ENCODE data around the gene FGFR1OP2. TPM values are rescaled to one million over a fixed set of nuclear protein-coding genes. Genes with fewer than 3 reads are reported as not detected.

The FGFR1OP2 gene
- total and polyA plus RNA-seq, 10 donors: 27.2 to 142 (median 70.1) TPM

- Histone ChIP-seq H3K27ac (peak overlapping the region in 7 of 8 donors; percentile 92 to 98 (median 96)), H3K4me1 (peaks cover 10 to 55% (median 44%) of the 10 kb centered on the region in 6 donors), H3K4me3 (no peak overlapping the region), H3K27me3 (replicated peaks in 1 of 7) (no peaks in the 10 kb centered on the region), H3K9me3 (no peaks in the 10 kb centered on the region), H3K36me3 (no peaks in the 10 kb centered on the region)
- WGBS, 5 donors: 1 to 6% (median 2%) methylated on average over 2 of the region's 2 CpGs
- DNase-seq: no peak
- TF ChIP-seq POLR2AphosphoS5 (IDR thresholded peaks at IDR 0.05): no peak
- TF ChIP-seq CTCF (IDR thresholded peaks at IDR 0.05 in 8 of 11, conservative IDR thresholded peaks at IDR 0.05 in 3 of 11): peak; percentile 6 to 57 (median 36)
- intact Hi-C loops (cut with DNase I; ENCODE audit: low total_unique reads): loop anchor here (10.0 kb wide), 1 partner anchor 161 kb away; no protein-coding TSS in a partner anchor
Measured at GRCh38 chr12:27015730-27016076, 77.4 kb downstream of the FGFR1OP2 start.

Other genes with a start within 250 kb of the FGFR1OP2 start
- gene ITPR2, start 105.3 kb upstream of the FGFR1OP2 start, total RNA-seq: 100 to 1,000 TPM in 1 of 7 donors, 10 to 100 TPM in 6; 52.4 to 105 (median 73.3) TPM
- 1 to 10 TPM; 3.2 to 4.0 (median 3.2) TPM for gene ITPR2, start 105.3 kb upstream of the FGFR1OP2 start, polyA plus RNA-seq
- 10 to 100 TPM; 16.4 to 30.0 (median 21.2) TPM for gene INTS13, start 489 bp upstream of the FGFR1OP2 start, total RNA-seq
- gene INTS13, start 489 bp upstream of the FGFR1OP2 start, polyA plus RNA-seq: 10 to 100 TPM; 27.9 to 31.1 (median 29.9) TPM
- gene TM7SF3, start 75.9 kb downstream of the FGFR1OP2 start, total RNA-seq: 10 to 100 TPM; 33.7 to 88.7 (median 52.3) TPM
- 10 to 100 TPM; 12.2 to 18.2 (median 16.2) TPM for gene TM7SF3, start 75.9 kb downstream of the FGFR1OP2 start, polyA plus RNA-seq
- gene MED21, start 84.1 kb downstream of the FGFR1OP2 start, total RNA-seq: 10 to 100 TPM; 32.0 to 53.0 (median 41.2) TPM
- gene MED21, start 84.1 kb downstream of the FGFR1OP2 start, polyA plus RNA-seq: 10 to 100 TPM in 2 of 3 donors, 1 to 10 TPM in 1; 9.8 to 20.5 (median 15.3) TPM
- gene C12orf71, start 144.1 kb downstream of the FGFR1OP2 start, total RNA-seq: not detected
- gene C12orf71, start 144.1 kb downstream of the FGFR1OP2 start, polyA plus RNA-seq: not detected

Measured in spleen (tissue), 11 donors.